ENCODE data around the gene BCKDK. TPM values are rescaled to one million over a fixed set of nuclear protein-coding genes. Genes with fewer than 3 reads are reported as not detected.

Gene BCKDK
- total and polyA plus RNA-seq, 2 of the 8 experiments (the other 6 are each of a cell fraction or from before 2014, with no cell fraction given), result 49.6 to 77.1 TPM

DNA sequence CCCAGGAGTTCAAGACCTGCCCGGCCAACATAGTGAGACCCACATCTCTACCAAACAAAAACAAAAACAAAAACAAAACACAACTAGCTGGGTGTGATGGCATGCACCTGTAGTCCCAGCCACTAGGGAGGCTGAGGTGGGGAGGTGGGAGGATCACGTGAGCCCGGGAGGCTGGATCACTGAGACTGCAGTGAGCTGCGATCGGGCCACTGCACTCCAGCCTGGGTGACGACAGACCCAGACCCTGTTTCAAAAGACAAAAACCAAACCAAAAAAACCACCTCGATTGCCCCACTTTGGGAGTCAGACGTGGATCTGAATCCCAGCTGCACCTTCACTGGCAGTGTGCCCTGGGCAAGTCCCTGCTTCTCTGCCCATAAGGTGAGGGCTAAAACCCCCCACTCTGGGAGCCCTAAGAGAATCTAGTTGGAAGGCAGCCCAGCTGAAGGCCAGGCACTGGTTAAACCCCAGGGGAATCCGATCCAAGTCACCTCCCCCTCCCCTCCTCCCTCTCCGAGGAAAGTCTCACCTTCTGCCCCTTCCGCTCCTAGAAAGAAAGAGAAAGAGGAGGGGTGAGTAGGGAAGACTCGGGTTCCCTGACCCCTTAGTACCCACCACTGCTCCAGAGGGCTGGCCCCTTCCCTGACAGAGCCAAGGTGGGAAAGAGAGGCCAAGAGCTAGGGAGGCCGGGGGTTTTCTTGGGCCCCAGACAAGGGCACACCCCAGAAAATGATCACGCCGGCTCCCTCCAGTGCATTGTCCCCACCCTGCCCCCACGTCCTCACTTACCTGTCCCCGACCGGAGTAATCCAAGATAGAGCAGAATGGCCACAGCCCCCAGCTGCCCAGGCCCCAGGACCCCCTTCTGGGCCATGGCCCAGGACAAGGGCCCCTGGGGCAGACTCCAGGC lies 26.7 kb downstream of the BCKDK start (continued):
- TF ChIP-seq, protein P1, sequence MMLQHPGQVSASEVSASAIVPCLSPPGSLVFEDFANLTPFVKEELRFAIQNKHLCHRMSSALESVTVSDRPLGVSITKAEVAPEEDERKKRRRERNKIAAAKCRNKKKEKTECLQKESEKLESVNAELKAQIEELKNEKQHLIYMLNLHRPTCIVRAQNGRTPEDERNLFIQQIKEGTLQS (IDR thresholded peaks at IDR 0.05; ENCODE audit: insufficient read depth, low read depth, low read length), result peak; percentile 31; the same call in 1 of the 2 replicates
- TF ChIP-seq, protein P2, sequence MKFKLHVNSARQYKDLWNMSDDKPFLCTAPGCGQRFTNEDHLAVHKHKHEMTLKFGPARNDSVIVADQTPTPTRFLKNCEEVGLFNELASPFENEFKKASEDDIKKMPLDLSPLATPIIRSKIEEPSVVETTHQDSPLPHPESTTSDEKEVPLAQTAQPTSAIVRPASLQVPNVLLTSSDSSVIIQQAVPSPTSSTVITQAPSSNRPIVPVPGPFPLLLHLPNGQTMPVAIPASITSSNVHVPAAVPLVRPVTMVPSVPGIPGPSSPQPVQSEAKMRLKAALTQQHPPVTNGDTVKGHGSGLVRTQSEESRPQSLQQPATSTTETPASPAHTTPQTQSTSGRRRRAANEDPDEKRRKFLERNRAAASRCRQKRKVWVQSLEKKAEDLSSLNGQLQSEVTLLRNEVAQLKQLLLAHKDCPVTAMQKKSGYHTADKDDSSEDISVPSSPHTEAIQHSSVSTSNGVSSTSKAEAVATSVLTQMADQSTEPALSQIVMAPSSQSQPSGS (IDR thresholded peaks at IDR 0.05; ENCODE audit: low read length), result no peak
- TF ChIP-seq CTBP2 (IDR thresholded peaks at IDR 0.05; ENCODE audit: borderline replicate concordance, insufficient read depth, insufficient read length, low read length) (no peak), SIRT6 (IDR thresholded peaks at IDR 0.05; ENCODE audit: low read length) (no peak), HDAC2 (IDR thresholded peaks at IDR 0.05; ENCODE audit: borderline replicate concordance in 1 of 2, low read depth in 2 of 2, low read length in 2 of 2) (no peak; a peak in 1 of 4 replicates), TAF1 (IDR thresholded peaks at IDR 0.05; ENCODE audit: low read depth, low read length) (peak; percentile 56; the same call in 1 of the 2 replicates), RFX5 (IDR thresholded peaks at IDR 0.05; ENCODE audit: borderline replicate concordance, low read depth, low read length) (no peak), SP2 (IDR thresholded peaks at IDR 0.05; ENCODE audit: low read length) (no peak), EGR1 (IDR thresholded peaks at IDR 0.05; ENCODE audit: borderline replicate concordance, low read depth, low read length) (no peak), CHD2 (IDR thresholded peaks at IDR 0.05; ENCODE audit: low read length) (no peak), RXRA (IDR thresholded peaks at IDR 0.05; ENCODE audit: insufficient read depth, low read depth, low read length) (no peak), BACH1 (IDR thresholded peaks at IDR 0.05; ENCODE audit: low read length) (no peak), TAF7 (optimal IDR thresholded peaks at IDR 0.05; ENCODE audit: borderline replicate concordance, low read depth, low read length) (peak; percentile 36), GTF2F1 (IDR thresholded peaks at IDR 0.05; ENCODE audit: borderline replicate concordance, low read depth, low read length) (no peak), HDAC6 (IDR thresholded peaks at IDR 0.05; ENCODE audit: low read depth, low read length) (no peak), JUN (IDR thresholded peaks at IDR 0.05; ENCODE audit: low read depth, low read length) (no peak), EP300 (IDR thresholded peaks at IDR 0.05; ENCODE audit: borderline replicate concordance in 1 of 2, low read depth in 2 of 2, low read length in 2 of 2) (no peak)
- TF ChIP-seq, protein P3, sequence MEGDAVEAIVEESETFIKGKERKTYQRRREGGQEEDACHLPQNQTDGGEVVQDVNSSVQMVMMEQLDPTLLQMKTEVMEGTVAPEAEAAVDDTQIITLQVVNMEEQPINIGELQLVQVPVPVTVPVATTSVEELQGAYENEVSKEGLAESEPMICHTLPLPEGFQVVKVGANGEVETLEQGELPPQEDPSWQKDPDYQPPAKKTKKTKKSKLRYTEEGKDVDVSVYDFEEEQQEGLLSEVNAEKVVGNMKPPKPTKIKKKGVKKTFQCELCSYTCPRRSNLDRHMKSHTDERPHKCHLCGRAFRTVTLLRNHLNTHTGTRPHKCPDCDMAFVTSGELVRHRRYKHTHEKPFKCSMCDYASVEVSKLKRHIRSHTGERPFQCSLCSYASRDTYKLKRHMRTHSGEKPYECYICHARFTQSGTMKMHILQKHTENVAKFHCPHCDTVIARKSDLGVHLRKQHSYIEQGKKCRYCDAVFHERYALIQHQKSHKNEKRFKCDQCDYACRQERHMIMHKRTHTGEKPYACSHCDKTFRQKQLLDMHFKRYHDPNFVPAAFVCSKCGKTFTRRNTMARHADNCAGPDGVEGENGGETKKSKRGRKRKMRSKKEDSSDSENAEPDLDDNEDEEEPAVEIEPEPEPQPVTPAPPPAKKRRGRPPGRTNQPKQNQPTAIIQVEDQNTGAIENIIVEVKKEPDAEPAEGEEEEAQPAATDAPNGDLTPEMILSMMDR (IDR thresholded peaks at IDR 0.05; ENCODE audit: control extremely low read depth in 1 of 3, insufficient read depth in 1 of 3, low read depth in 1 of 3, low read length in 3 of 3), result no peak
